Activated T-cell treated with anti-CD3 and anti-CD28 coated beads, Interleukin-2, amount 50 U/mL, for 4 hours (primary cell): Measurements from ENCODE around the gene DRAM2. TPM values are rescaled to one million over a fixed set of nuclear protein-coding genes. Genes with fewer than 3 reads are reported as not detected.
A peak's percentile ranks its signal among the peaks of the same experiment; 100 is the strongest.

Experiments used
- ATAC-seq, 2 donors: fragments of 200-7000 bp; cut with Tn5 transposase; one replicate each; pipeline ENCODE4 v1.10.0; 2021
- DNase-seq: peaks from one replicate; pipeline ENCODE4 v3.0.0-alpha.2; 2020
- H3K27me3 Mint-ChIP-seq: one replicate; pipeline ENCODE4 v1.8.0; 2021; ENCODE audit warnings: low read depth, mixed read lengths
- H3K36me3 Mint-ChIP-seq: one replicate; pipeline ENCODE4 v1.8.0; 2022; ENCODE audit warnings: mixed read lengths; ENCODE audit not compliant: insufficient read depth
- H3K4me1 Mint-ChIP-seq: one replicate; pipeline ENCODE4 v1.8.0; 2021; ENCODE audit warnings: low read depth, mixed read lengths
- H3K4me3 Mint-ChIP-seq: one replicate; pipeline ENCODE4 v1.8.0; 2021; ENCODE audit warnings: mild to moderate bottlenecking, moderate library complexity, mixed read lengths
- H3K9me3 Mint-ChIP-seq: one replicate; pipeline ENCODE4 v1.8.0; 2021; ENCODE audit warnings: mixed read lengths
- total RNA-seq, 3 donors: library from RNA; stranded (reverse); gene quantifications; one replicate each; pipeline ENCODE4 v1.2.1, GENCODE V29; 2021

DRAM2 gene
- total RNA-seq, 3 donors from 2014 or later: 10.7 to 12.8 (median 12.6) TPM

- H3K9me3 Mint-ChIP-seq: no peaks in the 10 kb centered on the region
- no peak for DNase-seq
These were observed 14.4 kb upstream of the DRAM2 start for GRCh38 chr1:111154021-111154999.

GRCh38 chr1:111151838-111152237 lies 11.9 kb upstream of the DRAM2 start:
- ATAC-seq (no peak), DNase-seq (no peak)
- H3K9me3 Mint-ChIP-seq: no peaks in the 10 kb centered on the region
- peaks cover 63% of the 10 kb centered on the region for H3K36me3 Mint-ChIP-seq
- H3K4me3 Mint-ChIP-seq: no peak overlapping the region
- peaks cover 79% of the 10 kb centered on the region for H3K4me1 Mint-ChIP-seq
- no peaks in the 10 kb centered on the region for H3K27me3 Mint-ChIP-seq

More at GRCh38 chr1:111154021-111154999, 14.4 kb upstream of the DRAM2 start:
- Mint-ChIP-seq H3K36me3 (peaks cover 58% of the 10 kb centered on the region), H3K4me3 (no peak overlapping the region), H3K4me1 (peaks cover 63% of the 10 kb centered on the region), H3K27me3 (no peaks in the 10 kb centered on the region)
- ATAC-seq: no peak

- DNase-seq: no peak
- no peaks in the 10 kb centered on the region for H3K27me3 Mint-ChIP-seq
- ATAC-seq: no peak
- no peak overlapping the region for H3K4me3 Mint-ChIP-seq
- no peaks in the 10 kb centered on the region for H3K9me3 Mint-ChIP-seq
- peaks cover 80% of the 10 kb centered on the region for H3K4me1 Mint-ChIP-seq
- H3K36me3 Mint-ChIP-seq: peaks cover 49% of the 10 kb centered on the region
These were observed 8.5 kb upstream of the DRAM2 start for GRCh38 chr1:111148376-111148881.

GRCh38 chr1:111147948-111148347 lies 8.1 kb upstream of the DRAM2 start:
- Mint-ChIP-seq H3K4me3 (no peak overlapping the region), H3K4me1 (peaks cover 79% of the 10 kb centered on the region), H3K9me3 (no peaks in the 10 kb centered on the region), H3K36me3 (peaks cover 46% of the 10 kb centered on the region), H3K27me3 (no peaks in the 10 kb centered on the region)
- ATAC-seq (no peak), DNase-seq (no peak)

GRCh38 chr1:111145963-111146768 lies 6.3 kb upstream of the DRAM2 start:
- ATAC-seq (peak; percentile 37 to 62), DNase-seq (no peak)
- Mint-ChIP-seq H3K36me3 (peaks cover 32% of the 10 kb centered on the region), H3K27me3 (no peaks in the 10 kb centered on the region), H3K4me1 (peaks cover 76% of the 10 kb centered on the region), H3K9me3 (no peaks in the 10 kb centered on the region), H3K4me3 (peak overlapping the region; percentile 2)

- ATAC-seq (no peak), DNase-seq (no peak)
- Mint-ChIP-seq H3K4me1 (peaks cover 75% of the 10 kb centered on the region), H3K9me3 (no peaks in the 10 kb centered on the region), H3K36me3 (peaks cover 31% of the 10 kb centered on the region), H3K27me3 (no peaks in the 10 kb centered on the region), H3K4me3 (no peak overlapping the region)
These were observed 5.6 kb upstream of the DRAM2 start for GRCh38 chr1:111145542-111145941.

GRCh38 chr1:111142356-111142975 lies 2.6 kb upstream of the DRAM2 start:
- no peaks in the 10 kb centered on the region for H3K27me3 Mint-ChIP-seq
- ATAC-seq: no peak
- no peak overlapping the region for H3K4me3 Mint-ChIP-seq
- DNase-seq: no peak
- peaks cover 66% of the 10 kb centered on the region for H3K4me1 Mint-ChIP-seq
- peaks cover 15% of the 10 kb centered on the region for H3K36me3 Mint-ChIP-seq
- no peaks in the 10 kb centered on the region for H3K9me3 Mint-ChIP-seq

GRCh38 chr1:111141245-111142220 lies 1.6 kb upstream of the DRAM2 start:
- Mint-ChIP-seq H3K36me3 (peaks cover 15% of the 10 kb centered on the region), H3K27me3 (no peaks in the 10 kb centered on the region), H3K4me3 (peak overlapping the region; percentile 99), H3K9me3 (no peaks in the 10 kb centered on the region), H3K4me1 (peaks cover 58% of the 10 kb centered on the region)
- ATAC-seq (no peak), DNase-seq (no peak)

- peak overlapping the region; percentile 99 for H3K4me3 Mint-ChIP-seq
- no peak for ATAC-seq
- peaks cover 13% of the 10 kb centered on the region for H3K36me3 Mint-ChIP-seq
- no peak for DNase-seq
- H3K27me3 Mint-ChIP-seq: no peaks in the 10 kb centered on the region
- H3K4me1 Mint-ChIP-seq: peaks cover 52% of the 10 kb centered on the region
- H3K9me3 Mint-ChIP-seq: no peaks in the 10 kb centered on the region
These were observed 731 bp upstream of the DRAM2 start for GRCh38 chr1:111140680-111140967.

- Mint-ChIP-seq H3K4me1 (peaks cover 49% of the 10 kb centered on the region), H3K4me3 (peak overlapping the region; percentile 99), H3K9me3 (no peaks in the 10 kb centered on the region), H3K36me3 (peaks cover 13% of the 10 kb centered on the region), H3K27me3 (no peaks in the 10 kb centered on the region)
- DNase-seq (no peak), ATAC-seq (peak; percentile 64 to 70)
These were observed 453 bp downstream of the DRAM2 start for GRCh38 chr1:111139324-111139955.

GRCh38 chr1:111133866-111134265 lies 6.0 kb downstream of the DRAM2 start:
- Mint-ChIP-seq H3K36me3 (peaks cover 23% of the 10 kb centered on the region), H3K4me3 (no peak overlapping the region), H3K27me3 (no peaks in the 10 kb centered on the region), H3K9me3 (no peaks in the 10 kb centered on the region), H3K4me1 (peaks cover 29% of the 10 kb centered on the region)
- no peak for DNase-seq
- ATAC-seq: no peak

- peaks cover 28% of the 10 kb centered on the region for H3K36me3 Mint-ChIP-seq
- H3K4me1 Mint-ChIP-seq: peaks cover 24% of the 10 kb centered on the region
These were observed 8.2 kb downstream of the DRAM2 start for GRCh38 chr1:111131693-111132092.

GRCh38 chr1:111129376-111129775 lies 10.5 kb downstream of the DRAM2 start:
- Mint-ChIP-seq H3K36me3 (peaks cover 30% of the 10 kb centered on the region), H3K4me1 (peaks cover 19% of the 10 kb centered on the region), H3K9me3 (no peaks in the 10 kb centered on the region), H3K4me3 (no peak overlapping the region), H3K27me3 (no peaks in the 10 kb centered on the region)
- ATAC-seq: no peak
- no peak for DNase-seq

More at GRCh38 chr1:111131693-111132092, 8.2 kb downstream of the DRAM2 start:
- Mint-ChIP-seq H3K9me3 (no peaks in the 10 kb centered on the region), H3K27me3 (no peaks in the 10 kb centered on the region), H3K4me3 (no peak overlapping the region)
- ATAC-seq: no peak
- DNase-seq: no peak
